Neural cell (in vitro differentiated cells): ENCODE data around the gene PQBP1. TPM values are rescaled to one million over a fixed set of nuclear protein-coding genes. Genes with fewer than 3 reads are reported as not detected.

Source experiments
- H2AFZ ChIP-seq: fragments of 200-600, 300-800 bp; sonication (generic), shearing (Covaris generic); 2 replicates; pipeline ENCODE4 v1.6.0; 2014; ENCODE audit warnings: low read depth, mild to moderate bottlenecking, antibody characterized with exemption, low read length, moderate library complexity
- H3F3A ChIP-seq: fragments of 200-600 bp; shearing (Covaris generic); 2 replicates; pipeline ENCODE4 v1.6.1; 2016; ENCODE audit warnings: mild to moderate bottlenecking, moderate library complexity, mixed read lengths, antibody characterized with exemption, low read length; ENCODE audit not compliant: insufficient read depth, poor library complexity, severe bottlenecking
- H3K27ac ChIP-seq: fragments of 200-600, 300-800 bp; sonication (generic), shearing (Covaris generic); 2 replicates; pipeline ENCODE4 v1.5.1; 2014; ENCODE audit warnings: mild to moderate bottlenecking, low read length, moderate library complexity
- H3K27me3 ChIP-seq: fragments of 300-800, 200-600 bp; sonication (generic), shearing (Covaris generic); 2 replicates; pipeline ENCODE4 v1.6.0; 2014; ENCODE audit warnings: mild to moderate bottlenecking, low read depth, low read length, moderate library complexity; ENCODE audit not compliant: insufficient read depth
- H3K36me3 ChIP-seq: fragments of 300-800, 200-600 bp; sonication (generic), shearing (Covaris generic); 2 replicates; pipeline ENCODE4 v1.5.1; 2014; ENCODE audit warnings: mild to moderate bottlenecking, antibody characterized with exemption, low read length, moderate library complexity; ENCODE audit not compliant: insufficient read depth
- H3K4me2 ChIP-seq: fragments of 300-800, 200-600 bp; sonication (generic), shearing (Covaris generic); 2 replicates; pipeline ENCODE4 v1.6.0; 2014; ENCODE audit warnings: mild to moderate bottlenecking, low read length
- H3K4me3 ChIP-seq: fragments of 300-800, 200-600 bp; sonication (generic), shearing (Covaris generic); 2 replicates; pipeline ENCODE4 v1.5.1; 2014; ENCODE audit warnings: mild to moderate bottlenecking, low read length, moderate library complexity
- H3K79me2 ChIP-seq: fragments of 200-600 bp; shearing (Covaris generic); replicated peaks from 2 replicates; pipeline ENCODE4 v1.6.0; 2014; ENCODE audit warnings: mild to moderate bottlenecking, low read length, moderate library complexity; ENCODE audit not compliant: insufficient read depth
- H3K9ac ChIP-seq: fragments of 300-800, 200-600 bp; sonication (generic), shearing (Covaris generic); 2 replicates; pipeline ENCODE4 v1.6.1; 2016; ENCODE audit warnings: mild to moderate bottlenecking, low read length, mixed read lengths
- H3K9me2 ChIP-seq: fragments of 200-600 bp; shearing (Covaris generic); 2 replicates; pipeline ENCODE4 v1.6.1; 2016; ENCODE audit warnings: mild to moderate bottlenecking, low read length, mixed read lengths; ENCODE audit not compliant: insufficient read depth
- H3K9me3 ChIP-seq: fragments of 200-600, 300-800 bp; sonication (generic), shearing (Covaris generic); 2 replicates; pipeline ENCODE4 v1.6.1; 2016; ENCODE audit warnings: mild to moderate bottlenecking, mixed run types, low read length, moderate library complexity, mixed read lengths
- H4K20me1 ChIP-seq: fragments of 200-600 bp; shearing (Covaris generic); 2 replicates; pipeline ENCODE4 v1.6.1; 2016; ENCODE audit warnings: mild to moderate bottlenecking, mixed run types; ENCODE audit not compliant: insufficient read depth
- CTCF ChIP-seq: fragments of 450-650 bp; IDR thresholded peaks from 2 replicates; pipeline ENCODE4 v1.5.1; 2014; ENCODE audit warnings: antibody characterized with exemption, mild to moderate bottlenecking, moderate library complexity; ENCODE audit not compliant: poor library complexity, severe bottlenecking
- EP300 ChIP-seq: fragments of 450-650 bp; conservative IDR thresholded peaks from 2 replicates; pipeline ENCODE4 v1.6.1; 2014; ENCODE audit warnings: antibody characterized with exemption, mild to moderate bottlenecking, moderate library complexity; ENCODE audit not compliant: poor library complexity, severe bottlenecking
- EZH2 ChIP-seq: fragments of 200-600, 300-800 bp; shearing (Covaris generic), sonication (generic); IDR thresholded peaks from 2 replicates; pipeline ENCODE4 v1.6.1; 2014; ENCODE audit warnings: antibody characterized with exemption, low read length, borderline replicate concordance, mild to moderate bottlenecking; ENCODE audit not compliant: insufficient read depth, poor library complexity, severe bottlenecking
- MXI1 ChIP-seq: fragments of 450-650 bp; conservative IDR thresholded peaks from 2 replicates; pipeline ENCODE4 v1.6.1; 2014; ENCODE audit warnings: antibody characterized with exemption, mild to moderate bottlenecking; ENCODE audit not compliant: poor library complexity, severe bottlenecking
- POLR2AphosphoS5 ChIP-seq: IDR thresholded peaks from 2 replicates; pipeline ENCODE4 v1.6.1; 2012
- RAD21 ChIP-seq: fragments of 450-650 bp; conservative IDR thresholded peaks from 2 replicates; pipeline ENCODE4 v1.6.1; 2014; ENCODE audit warnings: antibody characterized with exemption, mild to moderate bottlenecking, moderate library complexity
- REST ChIP-seq: IDR thresholded peaks from 2 replicates; pipeline ENCODE4 v1.6.1; 2012; ENCODE audit warnings: borderline replicate concordance
- SMC3 ChIP-seq: fragments of 450-650 bp; conservative IDR thresholded peaks from 2 replicates; pipeline ENCODE4 v1.6.1; 2014; ENCODE audit warnings: antibody characterized with exemption, mild to moderate bottlenecking, moderate library complexity; ENCODE audit not compliant: poor library complexity
- TAF1 ChIP-seq: IDR thresholded peaks from 2 replicates; pipeline ENCODE4 v1.6.1; 2012; ENCODE audit warnings: low read depth
- polyA plus RNA-seq: library from polyadenylated mRNA; depleted of rRNA; stranded (reverse); fragments of >200 nt; gene quantifications from 2 replicates; pipeline ENCODE4 v1.2.3, GENCODE V29; 2014

PQBP1 gene
- polyA plus RNA-seq, 1 donor from 2014 or later: 70.8 TPM

- no peaks in the 10 kb centered on the region for H3K9me2 ChIP-seq
- no peak for TF ChIP-seq REST
- TF ChIP-seq MXI1: no peak
- no peak for TF ChIP-seq TAF1
- no peak for TF ChIP-seq SMC3
- no peak for TF ChIP-seq POLR2AphosphoS5
- TF ChIP-seq EZH2: no peak
- no peak for TF ChIP-seq EP300
- no peaks in the 10 kb centered on the region for H4K20me1 ChIP-seq
- H3K4me3 ChIP-seq: no peak overlapping the region
- no peaks in the 10 kb centered on the region for H3K36me3 ChIP-seq
- no peaks in the 10 kb centered on the region for H3F3A ChIP-seq
- H3K79me2 ChIP-seq: no peaks in the 10 kb centered on the region
- H2AFZ ChIP-seq: no peak overlapping the region
- H3K27me3 ChIP-seq: no peaks in the 10 kb centered on the region
- no peak overlapping the region for H3K9ac ChIP-seq
- no peak overlapping the region for H3K27ac ChIP-seq
- H3K4me2 ChIP-seq: no peak overlapping the region
- H3K9me3 ChIP-seq: no peaks in the 10 kb centered on the region
Measured at GRCh38 chrX:48937054-48937907, 39.6 kb downstream of the PQBP1 start.

GRCh38 chrX:48938721-48939425 lies 41.1 kb downstream of the PQBP1 start:
- no peak for TF ChIP-seq RAD21
- TF ChIP-seq POLR2AphosphoS5: no peak
- no peak for TF ChIP-seq EP300
- no peak for TF ChIP-seq REST
- TF ChIP-seq MXI1: no peak
- TF ChIP-seq SMC3: no peak
- TF ChIP-seq TAF1: no peak
- no peak for TF ChIP-seq CTCF
- TF ChIP-seq EZH2: no peak
- Histone ChIP-seq H3K9me2 (no peaks in the 10 kb centered on the region), H3K9ac (no peak overlapping the region), H3K4me2 (no peak overlapping the region), H3F3A (no peaks in the 10 kb centered on the region), H3K9me3 (no peaks in the 10 kb centered on the region), H3K27me3 (no peaks in the 10 kb centered on the region), H2AFZ (no peak overlapping the region), H3K36me3 (no peaks in the 10 kb centered on the region), H3K27ac (no peak overlapping the region), H4K20me1 (no peaks in the 10 kb centered on the region), H3K79me2 (no peaks in the 10 kb centered on the region), H3K4me3 (no peak overlapping the region)
